IMR-90 (cell line): ENCODE data around the gene FRMPD4.

Experiments
- BHLHE40 ChIP-seq: fragments of 150-350 bp; IDR thresholded peaks from 2 replicates; pipeline ENCODE4 v1.6.1; 2016; ENCODE audit warnings: mild to moderate bottlenecking, low read depth, low read length
- CEBPB ChIP-seq: IDR thresholded peaks from 2 replicates; pipeline ENCODE4 v1.6.1; 2012; ENCODE audit warnings: low read depth, low read length, improper control_type of control experiment
- CHD1 ChIP-seq: IDR thresholded peaks from 2 replicates; pipeline ENCODE4 v1.6.1; 2012; ENCODE audit warnings: low read depth, low read length, improper control_type of control experiment
- FOS ChIP-seq: fragments of 150-350 bp; IDR thresholded peaks from 2 replicates; pipeline ENCODE4 v1.6.1; 2016; ENCODE audit warnings: low read depth, low read length
- MAZ ChIP-seq: IDR thresholded peaks from 2 replicates; pipeline ENCODE4 v1.6.1; 2012; ENCODE audit warnings: low read depth, mild to moderate bottlenecking, low read length, improper control_type of control experiment, moderate library complexity, borderline replicate concordance
- MXI1 ChIP-seq: IDR thresholded peaks from 2 replicates; pipeline ENCODE4 v1.6.1; 2012; ENCODE audit warnings: low read depth, mild to moderate bottlenecking, low read length, moderate library complexity, borderline replicate concordance
- POLR2A ChIP-seq: IDR thresholded peaks from 2 replicates; pipeline ENCODE4 v1.6.1; 2012; ENCODE audit warnings: mild to moderate bottlenecking, low read depth, low read length
- RCOR1 ChIP-seq: IDR thresholded peaks from 2 replicates; pipeline ENCODE4 v1.6.1; 2012; ENCODE audit warnings: mild to moderate bottlenecking, low read length, improper control_type of control experiment; ENCODE audit not compliant: insufficient replicate concordance
- RFX5 ChIP-seq: IDR thresholded peaks from 2 replicates; pipeline ENCODE4 v1.8.0; 2012; ENCODE audit warnings: low read depth, mild to moderate bottlenecking, low read length, moderate library complexity
- SMC3 ChIP-seq: fragments of 150-350 bp; IDR thresholded peaks from 2 replicates; pipeline ENCODE4 v1.6.1; 2016; ENCODE audit warnings: low read depth, mild to moderate bottlenecking, antibody characterized with exemption, low read length, moderate library complexity
- TF ChIP-seq, protein P1 (sequence below): conservative IDR thresholded peaks from 2 replicates; pipeline ENCODE4 v1.5.1; 2012; ENCODE audit warnings: mild to moderate bottlenecking, low read depth, low read length, improper control_type of control experiment
- TF ChIP-seq, protein P2 (sequence below): fragments of 150-350 bp; IDR thresholded peaks from 2 replicates; pipeline ENCODE4 v1.6.1; 2017; ENCODE audit warnings: mild to moderate bottlenecking, antibody characterized with exemption, low read length, low read depth

DNA sequence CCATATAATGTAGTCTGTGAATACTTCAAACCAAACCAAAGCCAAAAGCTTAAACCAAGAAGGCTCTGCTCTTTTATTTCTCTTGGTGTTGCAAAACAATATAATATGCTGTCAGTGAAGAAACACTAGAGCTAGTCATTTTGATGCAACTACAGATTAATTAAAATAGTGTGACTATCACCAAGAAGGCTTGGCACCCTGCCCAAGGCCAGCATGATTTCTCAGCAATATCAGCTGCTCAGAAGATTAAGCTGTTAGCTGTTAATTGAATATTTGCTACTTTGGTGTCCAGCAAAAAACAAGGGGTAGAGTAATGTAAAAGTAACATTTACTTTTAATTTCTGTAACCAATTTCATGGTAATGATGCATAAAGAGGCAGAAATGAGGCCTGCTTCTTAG lies 548.1 kb downstream of the FRMPD4 start:
- no peak for TF ChIP-seq CHD1
- no peak for TF ChIP-seq POLR2A
- TF ChIP-seq, protein P1, sequence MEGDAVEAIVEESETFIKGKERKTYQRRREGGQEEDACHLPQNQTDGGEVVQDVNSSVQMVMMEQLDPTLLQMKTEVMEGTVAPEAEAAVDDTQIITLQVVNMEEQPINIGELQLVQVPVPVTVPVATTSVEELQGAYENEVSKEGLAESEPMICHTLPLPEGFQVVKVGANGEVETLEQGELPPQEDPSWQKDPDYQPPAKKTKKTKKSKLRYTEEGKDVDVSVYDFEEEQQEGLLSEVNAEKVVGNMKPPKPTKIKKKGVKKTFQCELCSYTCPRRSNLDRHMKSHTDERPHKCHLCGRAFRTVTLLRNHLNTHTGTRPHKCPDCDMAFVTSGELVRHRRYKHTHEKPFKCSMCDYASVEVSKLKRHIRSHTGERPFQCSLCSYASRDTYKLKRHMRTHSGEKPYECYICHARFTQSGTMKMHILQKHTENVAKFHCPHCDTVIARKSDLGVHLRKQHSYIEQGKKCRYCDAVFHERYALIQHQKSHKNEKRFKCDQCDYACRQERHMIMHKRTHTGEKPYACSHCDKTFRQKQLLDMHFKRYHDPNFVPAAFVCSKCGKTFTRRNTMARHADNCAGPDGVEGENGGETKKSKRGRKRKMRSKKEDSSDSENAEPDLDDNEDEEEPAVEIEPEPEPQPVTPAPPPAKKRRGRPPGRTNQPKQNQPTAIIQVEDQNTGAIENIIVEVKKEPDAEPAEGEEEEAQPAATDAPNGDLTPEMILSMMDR: no peak
- TF ChIP-seq FOS: no peak
- TF ChIP-seq, protein P2, sequence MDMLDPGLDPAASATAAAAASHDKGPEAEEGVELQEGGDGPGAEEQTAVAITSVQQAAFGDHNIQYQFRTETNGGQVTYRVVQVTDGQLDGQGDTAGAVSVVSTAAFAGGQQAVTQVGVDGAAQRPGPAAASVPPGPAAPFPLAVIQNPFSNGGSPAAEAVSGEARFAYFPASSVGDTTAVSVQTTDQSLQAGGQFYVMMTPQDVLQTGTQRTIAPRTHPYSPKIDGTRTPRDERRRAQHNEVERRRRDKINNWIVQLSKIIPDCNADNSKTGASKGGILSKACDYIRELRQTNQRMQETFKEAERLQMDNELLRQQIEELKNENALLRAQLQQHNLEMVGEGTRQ: no peak
- no peak for TF ChIP-seq SMC3
- TF ChIP-seq RFX5: no peak
- TF ChIP-seq CEBPB: no peak
- no peak for TF ChIP-seq BHLHE40
- no peak for TF ChIP-seq RCOR1
- no peak for TF ChIP-seq MAZ
- no peak for TF ChIP-seq MXI1
